K562 (cell line): ENCODE measurements around the gene LTBP2. TPM values are rescaled to one million over a fixed set of nuclear protein-coding genes. Genes with fewer than 3 reads are reported as not detected.
A peak's percentile ranks its signal among the peaks of the same experiment; 100 is the strongest.

Experiments
- ARNT ChIP-seq, 2 experiments: fragments of 450-650 bp; IDR thresholded peaks; 2 replicates each; pipeline ENCODE4 v1.6.1; 2016; ENCODE audit warnings: mild to moderate bottlenecking in 1 of 2
- COPS2 ChIP-seq: fragments of 450-650 bp; conservative IDR thresholded peaks from 2 replicates; pipeline ENCODE4 v1.6.1; 2016; ENCODE audit warnings: mild to moderate bottlenecking, moderate library complexity
- CTBP1 ChIP-seq: fragments of 450-650 bp; IDR thresholded peaks from 2 replicates; pipeline ENCODE4 v1.6.1; 2016; ENCODE audit warnings: borderline replicate concordance
- FOSL1 ChIP-seq: fragments of 200-800 bp; sonication (Bioruptor generic); conservative IDR thresholded peaks from 2 replicates; pipeline ENCODE4 v1.6.1; 2016; ENCODE audit warnings: missing genetic modification characterization, missing compliant biosample characterization
- GTF2F1 ChIP-seq: IDR thresholded peaks from 2 replicates; pipeline ENCODE4 v1.6.1; 2011; ENCODE audit warnings: low read depth, low read length, improper control_type of control experiment
- HDAC2 ChIP-seq: fragments of 450-650 bp; IDR thresholded peaks from 2 replicates; pipeline ENCODE4 v1.6.1; 2016; ENCODE audit warnings: mild to moderate bottlenecking
- HES1 ChIP-seq: fragments of 450-650 bp; IDR thresholded peaks from 2 replicates; pipeline ENCODE4 v1.6.1; 2016; ENCODE audit warnings: low read depth, mild to moderate bottlenecking, moderate library complexity
- HNRNPH1 ChIP-seq: fragments of 200-400 bp; formaldehyde crosslinking; optimal IDR thresholded peaks from 2 replicates; pipeline ENCODE3; 2017; ENCODE audit warnings: low read depth, mild to moderate bottlenecking, low read length, moderate library complexity
- HNRNPUL1 ChIP-seq: fragments of 200-400 bp; formaldehyde crosslinking; IDR thresholded peaks from 2 replicates; pipeline ENCODE4 v1.6.1; 2017; ENCODE audit warnings: low read length
- HOXB6 ChIP-seq: fragments of 250-450 bp; sonication (Bioruptor Pico); IDR thresholded peaks from 2 replicates; pipeline ENCODE4 v1.5.1; 2022; ENCODE audit warnings: mild to moderate bottlenecking, borderline replicate concordance
- KLF1 ChIP-seq: fragments of 450-650 bp; IDR thresholded peaks from 2 replicates; pipeline ENCODE4 v1.6.1; 2016; ENCODE audit warnings: missing genetic modification characterization, missing compliant biosample characterization
- MECOM ChIP-seq: fragments of 250-450 bp; sonication (Bioruptor Pico); IDR thresholded peaks from 2 replicates; pipeline ENCODE4 v1.8.0; 2022; ENCODE audit warnings: inconsistent platforms
- NR1H2 ChIP-seq: sonication (generic); formaldehyde crosslinking; IDR thresholded peaks from 2 replicates; pipeline ENCODE4 v1.4.0; 2020; ENCODE audit warnings: mild to moderate bottlenecking, missing genetic modification reagents
- PHTF2 ChIP-seq: fragments of 250-450 bp; sonication (Bioruptor Pico); IDR thresholded peaks from 2 replicates; pipeline ENCODE4 v1.5.0; 2021; ENCODE audit warnings: mild to moderate bottlenecking
- RBBP5 ChIP-seq: fragments of 200-600 bp; sonication (generic); IDR thresholded peaks from 2 replicates; pipeline ENCODE4 v1.6.1; 2012; ENCODE audit warnings: borderline replicate concordance, mild to moderate bottlenecking, low read length, control low read depth, inconsistent platforms; ENCODE audit not compliant: insufficient read depth, poor library complexity, severe bottlenecking
- SMAD4 ChIP-seq: fragments of 250-450 bp; sonication (Bioruptor Pico); conservative IDR thresholded peaks from 2 replicates; pipeline ENCODE4 v1.8.0; 2021; ENCODE audit warnings: inconsistent platforms, mild to moderate bottlenecking, moderate library complexity
- TAF15 ChIP-seq: fragments of 200-400 bp; formaldehyde crosslinking; IDR thresholded peaks from 2 replicates; pipeline ENCODE4 v1.6.1; 2017; ENCODE audit warnings: mild to moderate bottlenecking, low read depth, low read length, moderate library complexity
- ZBTB5 ChIP-seq: fragments of 450-650 bp; IDR thresholded peaks from 2 replicates; pipeline ENCODE4 v1.6.1; 2017; ENCODE audit warnings: antibody characterized with exemption
- ZNF766 ChIP-seq: fragments of 200-800 bp; sonication (Bioruptor generic); conservative IDR thresholded peaks from 2 replicates; pipeline ENCODE4 v1.6.1; 2016; ENCODE audit warnings: missing genetic modification characterization, missing compliant biosample characterization
- polyA plus RNA-seq, 8 experiments: library from polyadenylated mRNA; depleted of rRNA in 4 of 8; stranded (reverse) in 5 of 8; unstranded in 3 of 8; fragments of >200 nt; fragmentation: Nextera tagmentation in 2 of 8; fragmentation: Illumina TruSeq in 1 of 8; extraction: Ambion mirVana in 2 of 8; extraction: Trizol in 1 of 8; gene quantifications; 2 replicates each; pipeline versions ENCODE4 v1.2.1 to v1.2.3, GENCODE V29; 2011 to 2014; ENCODE audit warnings: inconsistent platforms in 1 of 8, missing spikeins in 1 of 8
- total RNA-seq, 7 experiments: library from RNA; depleted of rRNA in 6 of 7; stranded (reverse); fragments of >200 nt in 6 of 7; fragmentation: Illumina TruSeq in 2 of 7; extraction: Trizol in 2 of 7; gene quantifications; 2 replicates each; pipeline versions ENCODE4 v1.2.1 to v1.2.3, GENCODE V29; 2011 to 2021; ENCODE audit warnings: low replicate concordance in 1 of 7
- TF ChIP-seq, protein P1 (sequence below): fragments of 250-450 bp; sonication (Bioruptor Pico); IDR thresholded peaks from 2 replicates; pipeline ENCODE4 v1.4.0; 2020; ENCODE audit warnings: mild to moderate bottlenecking, moderate library complexity, borderline replicate concordance
- TF ChIP-seq, protein P2 (sequence below): IDR thresholded peaks from 2 replicates; pipeline ENCODE4 v1.6.1; 2014; ENCODE audit warnings: antibody characterized with exemption

LTBP2 gene
- total and polyA plus RNA-seq, 9 of the 15 experiments (the other 6 are each of a cell fraction or from before 2014, with no cell fraction given) = under 0.01 to 0.18 (median 0.03) TPM; not detected in 3

DNA sequence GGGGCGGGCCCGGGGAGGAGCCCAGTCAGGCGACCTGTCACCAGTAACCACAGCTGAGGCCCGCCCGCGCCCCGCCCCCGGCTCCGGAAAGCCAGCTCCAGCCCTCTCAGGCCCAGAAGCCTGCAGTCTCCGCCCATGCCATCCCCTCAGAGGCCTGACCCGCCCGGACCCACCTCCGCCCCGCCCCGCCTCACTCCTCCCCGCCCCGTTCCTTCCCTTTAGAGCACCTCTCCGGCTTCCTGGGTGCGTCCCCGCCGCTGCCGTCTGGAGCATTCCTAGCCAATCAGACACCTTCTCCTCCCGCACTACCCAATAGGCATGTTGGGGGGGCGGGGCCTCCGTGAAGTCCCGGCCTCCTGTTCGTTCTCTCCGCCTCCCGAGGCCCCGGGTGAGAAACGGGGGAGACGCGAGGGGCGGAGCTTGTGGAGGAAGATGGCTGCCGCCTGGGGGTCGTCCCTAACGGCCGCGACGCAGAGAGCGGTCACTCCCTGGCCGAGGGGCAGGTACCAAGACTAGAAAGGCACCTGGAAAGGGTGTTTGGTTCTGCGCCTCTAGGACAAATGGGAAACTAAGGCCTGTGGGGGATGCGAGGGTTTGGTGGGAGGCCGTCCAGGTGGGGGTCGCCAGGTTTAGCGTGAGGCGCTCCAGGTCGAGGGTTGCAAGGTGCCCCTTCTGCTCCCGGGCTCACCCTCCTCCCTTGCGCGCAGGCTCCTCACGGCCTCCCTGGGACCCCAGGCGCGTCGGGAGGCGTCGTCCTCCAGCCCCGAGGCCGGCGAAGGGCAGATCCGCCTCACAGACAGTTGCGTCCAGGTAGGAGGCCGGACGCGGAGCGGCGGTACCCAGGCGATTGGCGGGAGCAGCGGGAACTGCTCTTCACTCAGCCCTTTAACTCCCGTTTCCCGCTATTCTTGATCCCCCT lies 118.4 kb downstream of the LTBP2 start, which contains the start of gene ISCA2 (continued):
- TF ChIP-seq, protein P1, sequence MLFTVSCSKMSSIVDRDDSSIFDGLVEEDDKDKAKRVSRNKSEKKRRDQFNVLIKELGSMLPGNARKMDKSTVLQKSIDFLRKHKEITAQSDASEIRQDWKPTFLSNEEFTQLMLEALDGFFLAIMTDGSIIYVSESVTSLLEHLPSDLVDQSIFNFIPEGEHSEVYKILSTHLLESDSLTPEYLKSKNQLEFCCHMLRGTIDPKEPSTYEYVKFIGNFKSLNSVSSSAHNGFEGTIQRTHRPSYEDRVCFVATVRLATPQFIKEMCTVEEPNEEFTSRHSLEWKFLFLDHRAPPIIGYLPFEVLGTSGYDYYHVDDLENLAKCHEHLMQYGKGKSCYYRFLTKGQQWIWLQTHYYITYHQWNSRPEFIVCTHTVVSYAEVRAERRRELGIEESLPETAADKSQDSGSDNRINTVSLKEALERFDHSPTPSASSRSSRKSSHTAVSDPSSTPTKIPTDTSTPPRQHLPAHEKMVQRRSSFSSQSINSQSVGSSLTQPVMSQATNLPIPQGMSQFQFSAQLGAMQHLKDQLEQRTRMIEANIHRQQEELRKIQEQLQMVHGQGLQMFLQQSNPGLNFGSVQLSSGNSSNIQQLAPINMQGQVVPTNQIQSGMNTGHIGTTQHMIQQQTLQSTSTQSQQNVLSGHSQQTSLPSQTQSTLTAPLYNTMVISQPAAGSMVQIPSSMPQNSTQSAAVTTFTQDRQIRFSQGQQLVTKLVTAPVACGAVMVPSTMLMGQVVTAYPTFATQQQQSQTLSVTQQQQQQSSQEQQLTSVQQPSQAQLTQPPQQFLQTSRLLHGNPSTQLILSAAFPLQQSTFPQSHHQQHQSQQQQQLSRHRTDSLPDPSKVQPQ (CRISPR knock-in tag) = no peak
- TF ChIP-seq ZNF766 (CRISPR knock-in tag) (no peak), NR1H2 (CRISPR knock-in tag) (no peak), CTBP1 (no peak), PHTF2 (CRISPR knock-in tag) (no peak), HOXB6 (no peak), RBBP5 (peak; percentile 70), TAF15 (no peak), HDAC2 (no peak), ZBTB5 (no peak), COPS2 (no peak), GTF2F1 (no peak), FOSL1 (no peak), HNRNPH1 (no peak), ARNT (IDR thresholded peaks at IDR 0.05) (no peak), HNRNPUL1 (no peak), KLF1 (tag) (no peak), MECOM (CRISPR knock-in tag) (no peak), SMAD4 (CRISPR knock-in tag) (no peak), HES1 (no peak)
- TF ChIP-seq, protein P2, sequence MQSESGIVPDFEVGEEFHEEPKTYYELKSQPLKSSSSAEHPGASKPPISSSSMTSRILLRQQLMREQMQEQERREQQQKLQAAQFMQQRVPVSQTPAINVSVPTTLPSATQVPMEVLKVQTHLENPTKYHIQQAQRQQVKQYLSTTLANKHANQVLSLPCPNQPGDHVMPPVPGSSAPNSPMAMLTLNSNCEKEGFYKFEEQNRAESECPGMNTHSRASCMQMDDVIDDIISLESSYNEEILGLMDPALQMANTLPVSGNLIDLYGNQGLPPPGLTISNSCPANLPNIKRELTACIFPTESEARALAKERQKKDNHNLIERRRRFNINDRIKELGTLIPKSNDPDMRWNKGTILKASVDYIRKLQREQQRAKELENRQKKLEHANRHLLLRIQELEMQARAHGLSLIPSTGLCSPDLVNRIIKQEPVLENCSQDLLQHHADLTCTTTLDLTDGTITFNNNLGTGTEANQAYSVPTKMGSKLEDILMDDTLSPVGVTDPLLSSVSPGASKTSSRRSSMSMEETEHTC = no peak
